ENCODE measurements around the gene CACNA1S.

The CACNA1S gene

DNA sequence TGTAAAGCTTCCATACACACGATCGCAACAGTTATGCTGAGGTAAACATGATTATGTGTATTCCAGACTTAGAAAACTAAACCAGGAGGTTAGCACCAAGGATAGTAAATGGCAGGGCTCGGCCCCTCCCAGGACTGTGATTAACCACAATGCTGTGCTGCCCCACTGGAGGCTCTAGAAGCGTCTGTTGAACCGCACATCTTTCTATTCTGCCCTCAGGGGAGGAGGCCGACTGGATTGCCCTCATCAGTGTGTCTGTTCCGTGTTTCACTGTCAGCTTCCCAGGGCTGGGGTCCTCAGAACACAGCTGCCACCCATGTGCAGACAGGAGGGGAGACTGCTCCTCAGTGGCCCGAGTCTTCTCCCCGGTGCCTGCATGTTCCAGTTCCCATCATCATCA is 27.5 kb upstream of the CACNA1S start:
- FAIRE-seq = no peak

- FAIRE-seq = no peak
Observed at GRCh38 chr1:201139306-201139705, 27.1 kb upstream of the CACNA1S start.

- no peak for FAIRE-seq
Observed at GRCh38 chr1:201138311-201138840, 26.1 kb upstream of the CACNA1S start.

DNA sequence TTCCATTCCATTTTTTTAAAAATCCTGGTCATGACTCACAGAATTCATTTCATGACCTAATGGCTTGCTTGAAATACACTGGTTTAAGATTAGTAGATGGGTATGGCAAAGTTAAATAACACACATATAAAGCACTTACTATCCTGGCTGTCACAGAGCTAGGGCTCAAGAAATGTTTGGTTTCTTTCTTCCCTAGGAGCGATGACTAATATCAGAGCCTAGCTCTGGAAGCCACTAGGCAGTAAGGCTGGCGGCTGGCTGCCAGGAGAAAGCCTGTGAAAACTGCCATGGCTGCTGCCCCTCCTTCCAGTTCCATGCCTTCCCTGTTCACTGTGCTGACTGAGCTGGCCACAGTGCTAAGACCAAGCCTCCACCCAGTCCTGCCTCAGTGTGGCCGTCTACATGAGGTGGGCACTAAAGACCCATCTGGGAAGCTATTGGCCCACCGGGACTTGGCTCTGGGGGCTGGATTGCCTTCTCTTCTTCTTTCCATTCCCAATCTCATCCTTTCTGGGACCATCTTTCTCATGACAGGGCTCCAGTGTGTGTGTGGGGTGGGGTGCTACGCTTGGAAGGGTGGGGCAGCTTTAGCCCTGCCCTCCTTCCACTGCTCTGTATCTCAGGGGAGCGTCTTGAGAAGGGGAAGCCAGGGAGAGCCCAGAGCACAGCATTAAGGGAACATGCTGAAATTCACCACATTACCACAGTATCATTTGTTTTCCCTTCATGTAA is 25.5 kb upstream of the CACNA1S start:
- no peak for FAIRE-seq

GRCh38 chr1:201137024-201137392 is 24.8 kb upstream of the CACNA1S start:
- no peak for FAIRE-seq

DNA sequence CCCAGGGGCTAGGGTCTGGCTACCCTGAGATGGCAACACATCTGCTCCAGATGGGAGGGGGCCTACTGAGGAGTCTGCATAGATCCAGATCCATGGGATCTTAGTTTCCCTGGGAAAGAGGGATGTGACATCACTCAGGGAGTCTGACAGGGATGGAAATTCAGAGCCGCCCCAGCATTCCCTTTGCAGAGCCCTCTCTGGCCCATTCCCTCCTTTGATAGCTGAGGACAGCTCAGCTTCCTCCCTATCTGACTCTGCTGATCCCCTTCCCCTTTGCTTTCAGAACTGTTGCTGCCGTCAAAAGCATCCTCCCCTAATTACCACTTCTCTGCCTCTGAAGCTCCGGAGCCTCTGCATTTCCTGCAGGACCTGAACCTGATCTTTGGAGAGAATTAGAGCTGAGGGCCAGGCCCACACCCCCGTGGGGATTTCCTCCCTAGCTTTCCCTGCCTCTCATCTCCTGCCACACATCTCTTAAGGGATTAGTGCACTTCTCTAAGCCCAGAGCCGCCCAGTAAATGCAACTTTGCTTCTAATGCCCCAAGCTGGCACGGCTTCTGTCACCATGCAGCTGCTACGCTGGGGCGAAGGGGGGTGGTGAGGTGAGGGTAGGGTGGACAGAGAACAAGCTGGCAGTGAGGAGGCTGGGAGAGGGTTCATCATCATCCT is 24.3 kb upstream of the CACNA1S start:
- FAIRE-seq = no peak

DNA sequence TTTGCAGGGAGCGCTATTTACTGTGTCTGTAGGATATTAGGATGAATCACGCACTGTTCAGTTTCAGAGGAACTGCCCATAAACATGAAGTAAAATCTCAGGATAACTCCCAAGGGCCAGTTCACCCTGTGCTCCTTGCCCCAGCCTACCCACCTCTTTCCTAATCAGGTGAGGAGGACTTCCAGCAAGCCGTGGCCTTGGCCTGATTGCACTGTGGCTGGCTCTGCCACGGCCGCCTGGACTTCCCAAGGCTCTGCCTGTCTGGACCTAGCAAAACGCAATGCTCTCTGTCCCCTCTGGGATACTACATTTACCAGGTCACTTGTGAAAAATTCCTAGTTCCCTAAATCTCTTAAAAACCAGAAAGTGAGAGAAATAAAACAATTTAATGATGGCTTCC is 22.2 kb upstream of the CACNA1S start:
- FAIRE-seq = no peak

GRCh38 chr1:201131398-201131797 is 19.2 kb upstream of the CACNA1S start:
- no peak for FAIRE-seq

- no peak for FAIRE-seq
Observed at GRCh38 chr1:201128962-201129361, 16.7 kb upstream of the CACNA1S start.

GRCh38 chr1:201128476-201128875 is 16.2 kb upstream of the CACNA1S start:
- no peak for FAIRE-seq

DNA sequence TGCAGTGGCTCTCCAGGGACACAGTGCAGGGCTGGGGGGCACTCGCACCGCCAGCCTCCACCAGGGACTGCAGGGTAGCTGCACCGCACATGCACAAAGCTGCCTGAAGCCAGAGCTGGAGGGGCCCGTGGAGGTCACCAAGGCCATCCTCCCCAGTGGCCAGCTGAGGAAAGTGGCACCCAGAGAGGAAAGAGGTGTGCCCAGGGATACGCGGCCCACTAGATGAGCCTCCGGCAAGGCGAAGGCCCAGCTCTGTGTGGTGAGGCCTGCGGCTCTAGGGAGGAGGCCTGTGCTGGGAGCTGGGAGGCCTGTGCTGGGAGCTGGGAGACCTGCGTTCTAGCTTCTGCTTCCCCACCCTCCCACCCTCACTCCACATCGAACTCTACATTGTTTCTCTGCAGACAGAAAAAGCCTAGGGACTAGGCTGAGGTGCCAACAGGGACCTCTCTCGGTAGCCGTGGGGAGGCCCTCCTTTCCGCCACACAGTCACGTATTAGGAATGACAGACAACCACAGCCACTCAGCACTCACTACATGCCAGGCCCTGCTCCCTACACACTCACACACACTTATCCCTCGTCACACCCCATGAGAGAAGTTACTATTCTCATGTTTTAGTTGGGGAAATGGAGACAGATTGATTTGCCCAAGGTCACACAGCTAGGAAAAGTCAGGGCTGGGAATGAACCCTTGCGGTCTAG is 15.7 kb upstream of the CACNA1S start:
- FAIRE-seq = no peak

- FAIRE-seq = no peak
Observed at GRCh38 chr1:201126832-201127754, 14.9 kb upstream of the CACNA1S start, which contains the start of gene ASCL5. TSS of gene ASCL5 (minus strand) at chr1:201127184. CDS start at chr1:201115372, 11,812 bp downstream.

GRCh38 chr1:201126463-201126831 is 14.2 kb upstream of the CACNA1S start:
- no peak for FAIRE-seq

DNA sequence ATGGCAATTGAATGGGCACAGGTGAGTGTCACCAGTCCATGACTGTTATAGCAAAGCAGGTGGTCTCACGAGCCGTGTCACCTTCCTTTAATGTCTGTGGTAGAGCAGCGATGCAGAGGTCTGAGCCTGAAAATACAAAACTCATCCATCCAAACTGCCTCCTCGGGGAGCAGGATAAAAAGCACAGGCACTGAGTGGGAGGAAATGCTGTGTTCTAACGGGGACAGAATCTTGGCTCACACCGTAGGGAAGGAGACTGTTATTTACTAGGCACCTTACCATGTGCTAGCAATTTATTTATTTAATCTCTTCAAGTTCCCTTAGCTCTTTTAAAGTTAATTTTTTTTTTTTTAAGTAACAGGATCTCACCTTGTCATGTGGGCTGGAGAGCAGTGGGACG is 13.6 kb upstream of the CACNA1S start:
- no peak for FAIRE-seq

- no peak for FAIRE-seq
Observed at GRCh38 chr1:201125019-201125418, 12.8 kb upstream of the CACNA1S start.

- FAIRE-seq = no peak
Observed at GRCh38 chr1:201123866-201124265, 11.6 kb upstream of the CACNA1S start.

GRCh38 chr1:201122321-201122957 is 10.2 kb upstream of the CACNA1S start:
- FAIRE-seq = no peak

DNA sequence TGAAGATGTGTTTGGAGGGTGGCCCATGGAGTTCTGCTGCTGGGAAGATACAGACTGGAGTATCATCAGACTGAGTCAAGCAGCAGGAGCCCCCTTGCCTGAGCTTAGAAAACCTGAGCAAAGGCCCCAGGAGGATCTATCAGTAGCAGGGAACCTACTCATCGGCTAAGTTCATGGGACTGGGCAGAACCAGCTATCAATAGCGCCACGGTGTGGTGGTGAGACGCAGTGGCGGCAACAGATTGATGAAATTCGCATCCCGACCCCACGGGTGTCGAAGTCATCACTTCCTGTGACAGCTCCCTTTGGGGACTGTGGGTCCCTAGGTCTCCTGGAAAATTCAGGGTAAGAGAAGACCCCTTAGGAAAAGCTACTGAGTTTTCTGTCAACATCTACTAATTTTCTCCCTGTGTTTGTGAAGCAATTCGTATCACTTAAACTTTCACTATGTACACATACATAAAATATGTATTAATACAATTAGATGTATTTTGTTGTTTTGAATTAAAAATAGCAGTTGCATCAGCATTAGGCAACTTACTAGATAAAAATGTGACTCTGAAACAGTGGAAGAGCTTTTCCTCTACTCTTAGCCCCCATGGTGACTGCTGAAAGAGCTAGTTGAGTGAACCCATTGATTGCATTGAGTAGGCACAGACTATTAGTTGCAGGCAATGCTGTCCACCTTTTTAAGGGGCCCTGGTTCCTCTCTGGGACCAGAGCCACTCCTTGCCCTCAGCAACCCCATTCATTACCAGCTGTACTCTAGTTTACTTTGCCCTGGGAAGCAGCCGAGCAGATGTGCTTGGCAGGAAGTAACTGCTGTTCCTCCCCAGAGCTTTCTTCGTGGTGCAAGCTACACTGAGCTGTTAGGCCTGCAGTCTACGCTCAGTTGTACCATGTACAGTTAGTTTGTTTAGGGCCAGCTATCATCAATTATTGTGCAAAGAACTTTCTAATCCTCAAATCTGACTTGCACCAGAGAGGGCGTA is 7.3 kb upstream of the CACNA1S start:
- no peak for FAIRE-seq

DNA sequence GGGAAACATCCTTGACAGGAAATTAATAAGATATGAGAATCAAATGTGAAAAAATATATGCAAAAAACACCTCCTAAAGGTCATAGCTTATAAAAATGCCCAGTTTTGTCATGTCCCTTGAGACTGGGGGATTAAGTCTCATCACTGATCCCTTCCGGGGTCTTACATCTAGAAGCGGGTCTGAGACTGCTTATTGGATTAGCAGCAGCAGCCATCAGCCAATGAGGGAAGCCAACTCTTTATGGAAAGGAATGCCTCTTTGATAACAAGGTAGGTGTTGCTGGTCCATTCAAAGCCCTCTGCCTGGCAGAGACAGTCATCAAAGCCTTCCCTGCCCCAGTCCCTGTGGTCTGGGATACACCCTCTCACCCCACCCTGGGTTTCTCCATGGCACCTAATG is 3.9 kb upstream of the CACNA1S start:
- FAIRE-seq = no peak

GRCh38 chr1:201115390-201115937 is 3.2 kb upstream of the CACNA1S start:
- no peak for FAIRE-seq
